Stimulated activated CD4-positive, alpha-beta T cell treated with anti-CD3 and anti-CD28 coated beads, Interleukin-1b, Interleukin-23, amount 100 ng/mL, for 1 hour (primary cell): Measurements from ENCODE around the gene TBC1D14.
A peak's percentile ranks its signal among the peaks of the same experiment; 100 is the strongest.
"Not testable (repeated sequence)": the region's sequence is repeated elsewhere in the genome, so short reads cannot be mapped to it uniquely, and the experiment has no call there.

Experiments
- DNase-seq, 2 donors: peaks; one replicate each; pipeline ENCODE4 v3.0.0-alpha.2; 2020; ENCODE audit warnings: low read depth in 2 of 2

TBC1D14 gene

GRCh38 chr4:7059662-7060061 lies 150.0 kb downstream of the TBC1D14 start:
- no peak for DNase-seq

DNA sequence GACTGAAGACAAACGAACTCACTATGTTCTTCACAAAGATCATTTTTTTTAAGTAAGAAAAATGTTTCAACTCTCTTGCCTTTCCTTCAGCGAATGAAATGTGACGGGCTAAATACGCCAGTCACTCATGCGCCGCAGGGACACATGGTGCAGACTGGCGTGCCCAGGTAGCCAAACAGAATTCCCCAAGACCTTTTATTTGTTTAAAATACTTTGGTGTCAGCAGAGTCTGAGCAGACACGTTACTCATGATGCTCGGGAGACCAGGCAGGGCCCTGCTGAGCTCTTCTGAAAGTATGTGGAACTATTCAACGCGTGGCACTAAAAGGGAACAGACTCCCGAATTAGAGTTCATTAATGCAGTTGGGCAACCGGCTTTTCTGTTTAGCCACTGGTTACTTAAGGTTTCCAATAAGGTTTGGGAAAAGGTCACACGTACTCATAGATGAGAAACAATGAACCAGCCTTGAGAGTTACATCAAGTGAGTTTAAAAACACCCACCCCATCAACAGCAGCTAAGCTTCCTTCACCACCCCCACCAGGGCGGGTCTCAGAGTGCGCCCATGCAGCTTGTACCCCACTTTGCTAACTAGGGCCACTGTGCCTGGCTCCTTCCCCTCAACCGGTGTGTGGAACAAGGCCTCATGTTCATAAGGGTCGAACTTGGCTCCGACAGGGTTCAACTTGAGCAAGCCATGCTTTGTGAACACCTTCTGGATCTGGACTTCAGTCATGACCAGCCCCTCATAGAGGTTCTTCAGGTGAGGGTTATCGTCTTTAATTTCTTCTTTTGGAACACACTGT lies 150.9 kb downstream of the TBC1D14 start:
- no peak for DNase-seq

DNA sequence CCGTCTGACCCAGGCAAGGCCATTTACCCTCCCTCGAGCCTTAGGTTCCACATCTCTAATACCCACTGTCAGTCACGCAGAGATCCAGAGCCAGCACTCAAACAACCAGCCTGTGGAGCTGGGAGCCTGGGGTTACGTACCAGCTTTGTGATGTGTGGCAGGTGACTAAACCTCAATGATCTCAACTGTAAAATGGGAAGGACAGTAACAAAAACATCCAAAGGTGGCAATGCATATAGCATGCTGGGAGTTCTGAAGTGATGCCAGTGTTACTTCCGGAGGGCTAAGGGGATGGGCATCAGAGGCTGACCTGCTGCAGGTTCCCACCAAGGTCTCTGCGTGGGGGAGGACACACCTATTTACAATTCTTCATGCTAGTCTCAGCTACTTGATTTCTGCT lies 152.2 kb downstream of the TBC1D14 start:
- no peak for DNase-seq

DNA sequence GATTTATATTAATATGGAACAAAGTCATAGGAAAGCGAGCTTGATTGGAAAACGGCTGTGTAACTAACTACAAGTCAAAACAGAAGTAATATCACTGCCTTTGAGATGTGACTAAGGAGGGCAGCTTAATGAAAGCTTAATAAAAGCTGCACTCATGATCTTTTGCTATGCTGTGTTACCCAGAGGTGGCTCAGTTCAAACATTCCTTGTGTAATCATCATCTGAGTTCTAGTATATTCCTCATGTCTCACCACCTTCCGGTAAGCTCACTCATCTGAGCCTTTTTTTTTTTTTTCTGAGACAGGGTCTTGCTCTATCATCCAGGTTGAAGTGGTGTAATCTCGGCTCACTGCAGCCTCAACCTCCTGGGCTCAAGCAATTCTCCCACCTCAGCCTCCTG lies 153.2 kb downstream of the TBC1D14 start:
- DNase-seq, result no peak

GRCh38 chr4:7063362-7063761 lies 153.7 kb downstream of the TBC1D14 start:
- no peak for DNase-seq

DNA sequence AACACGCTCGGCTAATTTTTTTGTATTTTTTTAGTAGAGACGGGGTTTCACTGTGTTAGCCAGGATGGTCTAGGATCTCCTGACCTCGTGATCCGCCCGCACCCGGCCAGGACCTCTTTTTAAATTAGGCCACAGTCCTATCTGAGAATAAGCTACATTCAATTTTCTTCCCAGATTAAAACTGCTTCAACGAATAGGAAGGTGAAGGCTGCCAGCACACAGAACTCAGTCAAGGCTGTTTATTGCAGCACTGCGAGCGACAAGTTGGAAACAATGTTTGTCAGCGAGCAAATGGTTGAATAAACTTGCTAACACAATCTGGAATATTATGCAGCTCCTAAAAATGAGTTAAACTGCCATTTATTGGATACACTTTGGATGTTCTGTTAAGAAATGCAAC lies 156.4 kb downstream of the TBC1D14 start:
- DNase-seq, result no peak

GRCh38 chr4:7066493-7066892 lies 156.9 kb downstream of the TBC1D14 start:
- DNase-seq, result no peak

DNA sequence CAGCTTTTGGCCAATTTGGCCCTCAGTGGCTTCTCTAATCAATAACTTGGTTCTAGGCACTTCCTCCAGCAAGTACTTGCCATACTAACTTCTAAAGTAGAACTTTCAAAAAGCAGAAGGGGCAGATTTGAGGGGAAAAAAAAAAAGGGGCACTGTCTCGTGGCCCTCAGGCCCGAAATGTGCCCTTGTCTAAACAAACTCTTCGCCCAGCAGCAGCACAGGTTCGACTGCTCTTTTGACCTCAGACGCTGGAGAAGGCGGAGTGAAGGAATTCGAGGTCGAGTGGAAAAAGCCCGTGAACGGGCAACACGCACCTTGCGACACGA lies 157.5 kb downstream of the TBC1D14 start:
- DNase-seq, result no peak

GRCh38 chr4:7067452-7068278 lies 158.0 kb downstream of the TBC1D14 start, which contains the start of gene GRPEL1:
Gene GRPEL1 (minus strand): TSS chr4:7068064. CDS start chr4:7068032, 32 bp downstream.
- peak; percentile 99 to 100 for DNase-seq

DNA sequence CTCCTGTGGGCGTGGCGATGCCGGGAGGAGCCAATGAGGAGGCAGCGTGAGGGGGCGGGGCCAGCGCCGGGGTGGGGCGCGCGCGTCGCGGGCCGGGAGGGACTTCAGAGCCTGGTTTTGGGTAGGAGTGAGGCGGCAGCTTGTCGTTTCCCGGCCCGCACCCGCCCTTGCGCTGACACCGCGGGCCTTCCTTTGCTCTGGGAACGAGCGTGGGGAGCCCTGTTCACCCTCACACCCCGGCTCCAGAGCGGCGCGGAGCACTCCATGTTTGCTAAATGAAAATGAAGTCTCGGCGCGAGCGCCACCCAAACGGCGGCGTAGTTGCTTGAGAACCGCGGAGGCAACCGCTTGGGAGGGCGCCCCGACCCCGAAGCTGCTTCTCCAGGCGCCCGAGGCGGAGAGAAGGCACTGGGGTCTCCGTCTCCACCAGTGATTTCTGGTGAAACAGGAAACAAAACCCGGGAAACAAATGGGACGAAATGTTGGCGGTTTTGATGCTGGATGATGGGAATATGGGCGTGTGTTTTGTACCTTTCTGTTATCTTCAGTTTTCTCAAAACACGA lies 158.7 kb downstream of the TBC1D14 start:
- no peak for DNase-seq

DNA sequence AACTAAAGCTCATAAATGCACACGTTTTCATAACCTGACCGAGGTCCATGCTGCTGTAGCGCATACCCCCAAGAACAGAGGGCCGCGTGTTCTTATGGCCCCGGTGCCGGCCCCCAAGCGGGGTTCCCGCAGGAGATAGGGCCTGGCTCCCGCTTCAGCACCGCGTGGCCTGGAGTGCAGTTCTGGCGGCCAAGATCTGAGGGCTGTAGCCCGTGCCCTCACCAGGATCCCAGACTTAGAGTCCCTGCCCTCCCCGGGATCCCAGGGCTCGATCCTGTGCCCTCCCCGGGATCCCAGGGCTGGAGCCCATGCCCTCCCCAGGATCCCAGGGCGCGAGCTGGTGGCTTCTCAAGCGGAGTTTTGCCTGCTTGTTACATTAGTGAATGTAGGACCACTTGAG lies 159.3 kb downstream of the TBC1D14 start:
- no peak for DNase-seq

GRCh38 chr4:7070729-7071511 lies 161.3 kb downstream of the TBC1D14 start:
- peak; percentile 74 to 81 for DNase-seq

GRCh38 chr4:7073059-7073458 lies 163.4 kb downstream of the TBC1D14 start:
- no peak for DNase-seq

- no peak for DNase-seq
These were observed 164.1 kb downstream of the TBC1D14 start for GRCh38 chr4:7073526-7074390.

DNA sequence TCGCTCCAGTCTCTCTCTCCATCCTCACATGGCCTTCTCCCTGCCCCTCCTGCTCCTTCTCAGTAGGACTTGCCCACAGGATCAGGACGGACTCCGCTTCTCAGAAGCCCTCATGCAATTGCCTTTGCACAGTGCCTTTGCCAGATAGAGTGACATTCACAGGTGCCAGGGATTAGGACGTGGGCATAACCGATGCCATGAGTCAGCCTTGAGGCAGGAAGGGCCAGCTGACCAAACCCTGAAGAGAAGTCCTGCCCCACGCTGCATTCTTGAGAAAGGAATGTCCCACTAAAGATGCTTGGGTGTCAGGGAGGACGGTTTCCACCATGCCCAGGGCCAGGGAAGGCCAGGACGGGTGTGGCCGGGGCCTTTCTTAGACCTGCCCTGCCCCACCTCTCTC lies 164.8 kb downstream of the TBC1D14 start:
- DNase-seq, result no peak

DNA sequence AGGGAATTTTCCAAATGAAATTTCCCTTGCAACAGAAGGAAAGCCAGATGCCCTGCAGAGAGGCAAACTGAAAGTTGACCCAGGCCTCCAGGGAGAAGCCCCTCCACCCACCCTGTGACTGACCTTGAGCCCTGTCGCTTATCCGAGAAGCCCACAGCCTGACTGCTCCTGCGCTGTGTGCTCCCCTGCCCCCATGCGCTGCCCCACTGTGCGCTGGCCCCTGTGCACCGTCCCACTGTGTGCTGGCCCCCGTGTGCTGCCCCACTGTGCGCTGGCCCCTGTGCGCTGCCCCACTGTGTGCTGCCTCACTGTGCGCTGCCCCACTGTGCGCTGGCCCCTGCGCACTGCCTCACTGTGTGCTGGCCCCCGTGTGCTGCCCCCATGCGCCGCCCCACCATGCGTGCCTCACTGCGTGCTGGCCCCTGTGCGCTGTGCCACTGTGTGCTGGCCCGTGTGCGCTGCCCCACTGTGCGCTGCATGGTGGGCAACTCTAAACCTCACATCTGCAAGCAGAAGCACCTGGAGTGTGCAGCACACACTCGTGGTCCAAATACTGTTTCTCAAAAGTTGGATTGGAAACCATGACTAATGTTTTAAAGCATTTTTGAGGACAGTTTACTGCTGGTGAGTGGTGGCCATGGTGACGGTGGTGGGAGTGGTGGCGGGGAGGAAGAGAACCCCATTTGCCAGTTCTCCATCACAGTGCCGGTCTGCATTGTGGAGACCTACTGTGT lies 166.5 kb downstream of the TBC1D14 start:
- no peak for DNase-seq

- DNase-seq, result no peak
These were observed 167.1 kb downstream of the TBC1D14 start for GRCh38 chr4:7076696-7077082.

DNA sequence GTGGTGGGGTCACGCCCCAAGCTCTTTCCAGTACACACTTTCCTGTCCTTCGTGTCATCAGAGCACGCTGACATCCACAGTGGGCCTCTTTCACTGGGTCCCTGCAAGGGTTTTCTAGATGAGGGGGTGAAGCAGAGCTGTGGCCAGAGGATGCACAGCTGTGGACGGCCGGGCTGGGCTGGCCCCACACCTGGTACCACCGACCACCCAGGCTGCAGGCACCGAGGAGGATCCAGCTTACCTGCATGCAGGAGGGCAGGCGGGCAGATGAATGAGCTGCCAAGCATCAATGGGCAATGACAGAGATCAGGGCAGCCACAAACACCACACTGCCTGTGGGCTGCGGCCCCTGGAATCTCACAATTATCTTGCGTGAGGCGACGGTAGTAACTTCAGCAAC lies 167.7 kb downstream of the TBC1D14 start:
- DNase-seq, result no peak

DNA sequence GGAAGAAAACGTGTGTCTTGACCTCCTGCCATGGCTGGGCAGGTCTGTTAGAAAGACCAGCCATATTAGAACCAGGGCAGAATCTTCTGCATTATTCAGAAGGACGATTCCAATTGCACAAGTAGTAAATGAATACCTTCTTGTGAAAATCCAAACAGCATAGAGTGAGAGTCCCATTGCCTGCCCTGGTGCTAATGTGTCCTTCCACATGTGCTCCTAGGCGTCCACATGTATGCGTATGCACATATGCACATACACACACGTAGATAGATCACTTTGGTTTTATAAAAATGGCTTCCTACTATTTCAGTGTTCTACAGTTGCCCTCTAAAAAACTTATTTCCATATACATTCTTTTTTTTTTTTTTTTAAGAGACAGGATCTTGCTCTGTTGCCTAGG lies 168.4 kb downstream of the TBC1D14 start:
- no peak for DNase-seq

- not testable (repeated sequence) for DNase-seq
These were observed 169.9 kb downstream of the TBC1D14 start for GRCh38 chr4:7079483-7079882.
